Body of pancreas (tissue), 4 donors: ENCODE results near the gene SNX5. TPM values are rescaled to one million over a fixed set of nuclear protein-coding genes. Genes with fewer than 3 reads are reported as not detected.

Experiments
- ATAC-seq: fragments of 150-250 bp; one replicate; pipeline ENCODE4 v1.9.1; 2016
- DNase-seq, 4 donors: peaks; one replicate each; pipeline ENCODE4 v3.0.0-alpha.2; 2019
- H3K27ac ChIP-seq, 4 donors: fragments of 200-600 bp; sonication (generic); 1 replicate in 3 of 4; 2 replicates in 1 of 4; pipeline versions ENCODE4 v1.5.1 to v1.6.1; 2016 to 2019; ENCODE audit warnings: mild to moderate bottlenecking in 1 of 4, mixed read lengths in 1 of 4, moderate library complexity in 1 of 4
- H3K27me3 ChIP-seq, 2 donors: fragments of 200-600 bp; sonication (generic); one replicate each; pipeline ENCODE4 v1.6.0; 2016; ENCODE audit warnings: mild to moderate bottlenecking in 1 of 2
- H3K36me3 ChIP-seq, 2 donors: fragments of 200-600 bp; sonication (generic); replicated peaks in 1 of 2; 2 replicates each; pipeline ENCODE4 v1.5.1; 2016; ENCODE audit warnings: low read depth in 2 of 2; ENCODE audit not compliant: insufficient read depth in 1 of 2
- H3K4me1 ChIP-seq: fragments of 200-600 bp; sonication (generic); one replicate; pipeline ENCODE4 v1.6.0; 2016
- H3K4me3 ChIP-seq, 2 donors: fragments of 200-600 bp; sonication (generic); 1 replicate in 1 of 2; 2 replicates in 1 of 2; pipeline ENCODE4 v1.5.1; 2016 to 2019
- H3K9me3 ChIP-seq, 3 donors: fragments of 200-600 bp; sonication (generic); 1 replicate in 2 of 3; 2 replicates in 1 of 3; pipeline ENCODE4 v1.5.1; 2016
- CTCF ChIP-seq, 7 experiments: fragments of 450-650 bp in 4 of 7; fragments of 200-600 bp in 3 of 7; sonication (generic) in 3 of 7; IDR thresholded peaks; one replicate each; pipeline ENCODE4 v1.5.1; 2016 to 2019; ENCODE audit warnings: antibody characterized with exemption in 7 of 7
- POLR2A ChIP-seq, 3 donors: fragments of 450-650 bp; IDR thresholded peaks; one replicate each; pipeline ENCODE4 v1.6.1; 2016; ENCODE audit warnings: antibody characterized with exemption in 3 of 3, mild to moderate bottlenecking in 2 of 3
- WGBS, 2 donors: methylation state at CpG; one replicate each; pipeline ENCODE4 v1.1.5; 2017; 5-methylcytosine and 5-hydroxymethylcytosine counted together
- intact Hi-C: fragments of 100-400 bp; cut with DNase I; formaldehyde crosslinking; loops from one replicate; pipeline ENCODE4 v1.15.1; 2023
- small RNA-seq: library from RNA; depleted of rRNA; stranded (forward); fragments of <200 nt; gene quantifications from one replicate; pipeline ENCODE3, GENCODE V24; 2016
- total RNA-seq, 2 donors: library from RNA; depleted of rRNA; stranded (reverse); fragments of >200 nt; gene quantifications; one replicate each; pipeline ENCODE4 v1.1.0, GENCODE V29; 2016

SNX5 gene
- total RNA-seq, 2 donors from 2014 or later: 61.3 to 84.3 TPM

GRCh38 chr20:17896193-17896723 is 72.3 kb downstream of the SNX5 start:
- peak; percentile 16 for ATAC-seq
- Histone ChIP-seq H3K4me1 (peaks cover 17% of the 10 kb centered on the region), H3K9me3 (no peaks in the 10 kb centered on the region), H3K27me3 (no peaks in the 10 kb centered on the region), H3K27ac (peak overlapping the region in 2 of 4 donors; percentile 29 to 56), H3K4me3 (no peak overlapping the region), H3K36me3 (no peaks in the 10 kb centered on the region)
- intact Hi-C loops: no loop called here
- TF ChIP-seq CTCF (IDR thresholded peaks at IDR 0.05) (no peak), POLR2A (IDR thresholded peaks at IDR 0.05) (no peak)
- DNase-seq: no peak
- WGBS, 2 donors: 15 to 16% methylated on average over 9 of the region's 9 CpGs

- WGBS, 2 donors: 47 to 63% methylated on average over 17 of the region's 17 CpGs
- intact Hi-C loops: no loop called here
Measured at GRCh38 chr20:17895641-17896171, 72.9 kb downstream of the SNX5 start.

GRCh38 chr20:17893445-17893844 is 75.1 kb downstream of the SNX5 start:
- no peaks in the 10 kb centered on the region for H3K36me3 ChIP-seq
- TF ChIP-seq CTCF (IDR thresholded peaks at IDR 0.05): no peak
- no peak for TF ChIP-seq POLR2A (IDR thresholded peaks at IDR 0.05)
- H3K27ac ChIP-seq: no peak overlapping the region
- 73 to 81% methylated on average over 3 of the region's 3 CpGs for WGBS, 2 donors
- peaks cover 17% of the 10 kb centered on the region for H3K4me1 ChIP-seq
- intact Hi-C loops: no loop called here
- no peaks in the 10 kb centered on the region for H3K27me3 ChIP-seq
- H3K9me3 ChIP-seq: no peaks in the 10 kb centered on the region
- no peak overlapping the region for H3K4me3 ChIP-seq
- DNase-seq: no peak
- ATAC-seq: no peak

More at GRCh38 chr20:17895641-17896171, 72.9 kb downstream of the SNX5 start:
- no peaks in the 10 kb centered on the region for H3K27me3 ChIP-seq
- DNase-seq (peak in 1 of 4 donors; percentile 56), ATAC-seq (no peak)
- no peak for TF ChIP-seq POLR2A (IDR thresholded peaks at IDR 0.05)
- TF ChIP-seq CTCF (IDR thresholded peaks at IDR 0.05): no peak
- peak overlapping the region in 3 of 4 donors; percentile 29 to 56 (median 35) for H3K27ac ChIP-seq
- peaks cover 17% of the 10 kb centered on the region for H3K4me1 ChIP-seq
- no peaks in the 10 kb centered on the region for H3K36me3 ChIP-seq
- no peak overlapping the region for H3K4me3 ChIP-seq
- H3K9me3 ChIP-seq: no peaks in the 10 kb centered on the region

- Histone ChIP-seq H3K27ac (no peak overlapping the region), H3K27me3 (no peaks in the 10 kb centered on the region), H3K36me3 (no peaks in the 10 kb centered on the region), H3K4me1 (peaks cover 17% of the 10 kb centered on the region), H3K4me3 (no peak overlapping the region), H3K9me3 (no peaks in the 10 kb centered on the region)
- no peak for TF ChIP-seq CTCF (IDR thresholded peaks at IDR 0.05)
- no peak for TF ChIP-seq POLR2A (IDR thresholded peaks at IDR 0.05)
- no peak for DNase-seq
- WGBS, 2 donors: 50 to 62% methylated on average over 2 of the region's 2 CpGs
- no peak for ATAC-seq
- intact Hi-C loops: no loop called here
Measured at GRCh38 chr20:17892189-17892938, 76.2 kb downstream of the SNX5 start.

Small RNA genes lying within 50 kb of the gene (small RNA-seq; reads per million reads assigned to genes)
- gene RNU6-192P (not detected), gene SNORD17 (499 reads per million, percentile 98 among the genes with 10 or more reads in this experiment)

Other genes starting within 250 kb of the SNX5 start
- gene MGME1, start 224 bp upstream of the SNX5 start, total RNA-seq: 1 to 10 TPM; 3.0 to 6.5 TPM
- 10 to 100 TPM in 1 of 2 donors, 1 to 10 TPM in 1; 3.6 to 15.8 TPM for gene OVOL2, start 89.1 kb upstream of the SNX5 start, total RNA-seq
- gene KAT14, start 169.1 kb upstream of the SNX5 start, total RNA-seq: 1 to 10 TPM; 7.9 to 8.8 TPM
- 10 to 100 TPM in 1 of 2 donors, 1 to 10 TPM in 1; 9.1 to 13.2 TPM for gene PET117, start 169.1 kb upstream of the SNX5 start, total RNA-seq